GM19463 (cell line): ENCODE measurements around the gene DVL2.

Source experiments
- ATAC-seq: cut with Tn5 transposase; IDR thresholded peaks from one replicate; pipeline ENCODE4 v1.9.1; 2021; ENCODE audit warnings: mild to moderate bottlenecking, moderate library complexity; ENCODE audit not compliant: unreplicated experiment

Gene DVL2

DNA sequence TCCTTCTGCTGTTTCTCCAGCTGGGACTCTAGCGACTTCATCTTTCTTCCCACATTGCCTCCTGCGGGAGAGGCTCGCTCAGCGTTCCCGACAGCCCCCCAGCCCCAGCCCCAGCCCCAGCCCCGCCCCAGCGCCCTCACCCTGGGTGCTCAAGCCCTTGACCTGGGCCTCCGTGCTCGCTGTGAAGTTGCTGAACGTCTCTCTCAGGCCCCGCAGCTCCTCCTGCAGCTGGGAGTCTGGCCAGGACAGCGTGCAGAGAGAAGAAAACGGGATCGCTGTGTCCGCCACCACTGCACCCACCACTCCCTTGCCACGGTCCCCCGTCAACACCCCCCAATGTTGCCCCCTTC, 57.5 kb downstream of the DVL2 start:
- no peak for ATAC-seq

DNA sequence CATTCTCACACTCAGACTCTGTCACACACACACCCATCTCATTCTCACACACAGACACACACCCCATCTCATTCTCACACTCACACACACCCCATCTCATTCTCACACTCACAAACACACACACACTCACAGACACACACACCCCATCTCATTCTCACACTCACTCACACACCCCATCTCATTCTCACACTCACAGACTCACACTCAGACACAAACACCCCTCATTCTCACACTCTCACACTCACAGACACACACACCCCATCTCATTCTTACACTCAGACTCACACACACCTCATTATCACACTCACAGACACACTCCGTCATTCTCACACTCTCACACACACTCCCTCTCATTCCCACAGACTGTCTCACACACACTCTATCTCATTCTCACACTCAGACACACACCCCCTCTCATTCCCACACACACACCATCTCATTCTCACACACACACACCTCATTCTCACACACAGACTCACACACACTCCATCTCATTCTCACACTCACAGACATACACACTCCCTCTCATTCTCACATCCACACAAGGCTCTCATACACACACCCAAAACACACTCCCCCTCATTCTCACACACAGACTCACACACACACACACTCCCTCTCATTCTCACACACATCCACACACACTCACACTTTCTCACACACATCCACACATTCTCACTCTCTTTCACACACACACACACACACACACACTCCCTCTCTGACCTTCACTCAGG, 58.0 kb downstream of the DVL2 start:
- no peak for ATAC-seq
